Amniotic stem cell (primary cell): ENCODE measurements around the gene DOCK3.
"Not testable (repeated sequence)": the region's sequence is repeated elsewhere in the genome, so short reads cannot be mapped to it uniquely, and the experiment has no call there.

Source experiments
- DNase-seq: peaks from one replicate; lab custom pipeline; 2025; lab: John Stamatoyannopoulos, UW

DOCK3 gene

GRCh38 chr3:50804376-50804775, 129.6 kb downstream of the DOCK3 start:
- not testable (repeated sequence) for DNase-seq

- no peak for DNase-seq
Observed at GRCh38 chr3:50805321-50805720, 130.6 kb downstream of the DOCK3 start.

GRCh38 chr3:50806031-50806430, 131.3 kb downstream of the DOCK3 start:
- no peak for DNase-seq

GRCh38 chr3:50806806-50807205, 132.1 kb downstream of the DOCK3 start:
- no peak for DNase-seq

- no peak for DNase-seq
Observed at GRCh38 chr3:50807266-50807665, 132.5 kb downstream of the DOCK3 start.

GRCh38 chr3:50811893-50812292, 137.2 kb downstream of the DOCK3 start:
- DNase-seq: no peak

- DNase-seq: no peak
Observed at GRCh38 chr3:50815844-50816243, 141.1 kb downstream of the DOCK3 start.

- DNase-seq: no peak
Observed at GRCh38 chr3:50816894-50817293, 142.2 kb downstream of the DOCK3 start.

GRCh38 chr3:50817756-50818529, 143.2 kb downstream of the DOCK3 start:
- no peak for DNase-seq

GRCh38 chr3:50819882-50820281, 145.2 kb downstream of the DOCK3 start:
- no peak for DNase-seq

GRCh38 chr3:50825841-50826240, 151.1 kb downstream of the DOCK3 start:
- no peak for DNase-seq

GRCh38 chr3:50830451-50830850, 155.7 kb downstream of the DOCK3 start:
- no peak for DNase-seq

GRCh38 chr3:50831009-50831408, 156.3 kb downstream of the DOCK3 start:
- not testable (repeated sequence) for DNase-seq

- DNase-seq: no peak
Observed at GRCh38 chr3:50840983-50841489, 166.3 kb downstream of the DOCK3 start.

GRCh38 chr3:50848308-50848707, 173.6 kb downstream of the DOCK3 start:
- no peak for DNase-seq

- no peak for DNase-seq
Observed at GRCh38 chr3:50850639-50851511, 176.1 kb downstream of the DOCK3 start.

GRCh38 chr3:50853936-50854335, 179.2 kb downstream of the DOCK3 start:
- DNase-seq: no peak

GRCh38 chr3:50862221-50862620, 187.5 kb downstream of the DOCK3 start:
- no peak for DNase-seq

- DNase-seq: no peak
Observed at GRCh38 chr3:50873376-50874157, 198.8 kb downstream of the DOCK3 start.

GRCh38 chr3:50874876-50875275, 200.1 kb downstream of the DOCK3 start:
- DNase-seq: not testable (repeated sequence)

GRCh38 chr3:50876947-50877346, 202.2 kb downstream of the DOCK3 start:
- no peak for DNase-seq

GRCh38 chr3:50882733-50883132, 208.0 kb downstream of the DOCK3 start:
- DNase-seq: not testable (repeated sequence)
